Stomach (tissue), 4 donors: ENCODE data around the gene DPP7.
"Not testable (repeated sequence)": the region's sequence is repeated elsewhere in the genome, so short reads cannot be mapped to it uniquely, and the experiment has no call there.

Experiments
- CTCF ChIP-seq, 7 experiments: fragments of 450-650 bp in 4 of 7; fragments of 200-600 bp in 3 of 7; sonication (generic) in 3 of 7; IDR thresholded peaks; one replicate each; pipeline ENCODE4 v1.5.1; 2016 to 2019; ENCODE audit warnings: antibody characterized with exemption in 7 of 7, control low read depth in 2 of 7, mild to moderate bottlenecking in 1 of 7
- POLR2A ChIP-seq, 4 donors: fragments of 450-650 bp; IDR thresholded peaks; one replicate each; pipeline ENCODE4 v1.6.1; 2016; ENCODE audit warnings: antibody characterized with exemption in 4 of 4, control low read depth in 2 of 4, mild to moderate bottlenecking in 1 of 4, moderate library complexity in 1 of 4

DNA sequence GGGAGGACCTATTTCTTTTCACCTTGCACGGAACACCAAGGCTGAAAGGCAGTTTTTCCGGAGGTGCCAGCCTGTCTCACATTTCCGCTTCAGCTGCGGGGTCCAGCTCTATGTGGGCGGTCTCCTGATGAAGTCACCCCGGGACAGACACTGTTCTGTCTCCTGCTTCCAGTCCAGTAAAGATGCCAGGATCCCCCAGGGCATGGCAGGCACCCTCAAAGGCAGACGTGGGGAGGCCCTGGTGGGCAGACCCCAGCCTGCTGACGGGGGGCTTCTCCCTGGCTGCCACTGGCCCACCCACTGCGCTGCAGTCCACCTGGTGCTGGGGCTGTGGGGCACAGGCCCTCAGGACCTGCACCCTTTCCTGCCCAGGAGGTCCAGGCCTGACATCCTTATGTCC lies 51.7 kb downstream of the DPP7 start:
- TF ChIP-seq CTCF, POLR2A (IDR thresholded peaks at IDR 0.05): not testable (repeated sequence)
